HepG2 (cell line): ENCODE results near the gene SP140L. TPM values are rescaled to one million over a fixed set of nuclear protein-coding genes. Genes with fewer than 3 reads are reported as not detected.

Experiments used
- ATAC-seq: fragments of 200-7000 bp; cut with Tn5 transposase; 3 replicates; pipeline ENCODE4 v1.9.1; 2020; ENCODE audit warnings: mild to moderate bottlenecking, moderate library complexity
- BruUV-seq: library from RNA; stranded (reverse); fragments of 400-500 nt; replicated peaks from 2 replicates; lab custom pipeline; 2021; lab: Mats Ljungman, UMichigan
- CTCF ChIA-PET: fragments of 300-600 bp; formaldehyde crosslinking; extraction: SDS; loops from one replicate; lab custom pipeline; 2021; ENCODE audit warnings: low total read pairs, inconsistent platforms, low intra/inter-chr PET ratio; lab: Yijun Ruan, JAX
- POLR2A ChIA-PET: fragments of 350-600 bp; sonication (Branson Sonifier 250); formaldehyde crosslinking; loops from one replicate; lab custom pipeline; 2020; ENCODE audit warnings: antibody characterized with exemption, inconsistent platforms; lab: Yijun Ruan, JAX
- DNase-seq: peaks from one replicate; pipeline ENCODE4 v3.0.0-alpha.2; 2015; ENCODE audit warnings: low spot score
- FAIRE-seq: peaks from 3 replicates; lab custom pipeline; 2011; peaks lifted over from hg19 to GRCh38; lab: Jason Lieb, UNC
- H2AFZ ChIP-seq: one replicate; pipeline ENCODE4 v1.6.1; 2011; ENCODE audit warnings: low read length, inconsistent platforms
- H3K27ac ChIP-seq: fragments of 300-600 bp; 3 replicates; pipeline ENCODE4 v1.8.0; 2011; ENCODE audit warnings: mixed run types, mild to moderate bottlenecking, mixed read lengths, low read length, inconsistent platforms; ENCODE audit not compliant: insufficient read depth; ENCODE audit errors: extremely low read length
- H3K27me3 ChIP-seq, 2 experiments: fragments of 200-600 bp in 1 of 2; 2 replicates in 1 of 2; 3 replicates in 1 of 2; pipeline versions ENCODE4 v1.6.0 to v1.8.0; 2011; ENCODE audit warnings: low read length in 2 of 2, mild to moderate bottlenecking in 2 of 2, moderate library complexity in 2 of 2, inconsistent platforms in 1 of 2; ENCODE audit not compliant: insufficient read depth in 2 of 2, control insufficient read depth in 1 of 2
- H3K36me3 ChIP-seq, 2 experiments: fragments of 200-600 bp in 1 of 2; replicated peaks in 1 of 2; 2 replicates in 1 of 2; 3 replicates in 1 of 2; pipeline versions ENCODE4 v1.5.1 to v1.8.0; 2011; ENCODE audit warnings: low read length in 2 of 2, inconsistent platforms in 1 of 2; ENCODE audit not compliant: insufficient read depth in 2 of 2, control insufficient read depth in 1 of 2
- H3K4me1 ChIP-seq: 2 replicates; pipeline ENCODE4 v1.5.1; 2012; ENCODE audit warnings: low read length, inconsistent platforms; ENCODE audit not compliant: insufficient read depth
- H3K4me2 ChIP-seq: 2 replicates; pipeline ENCODE4 v1.6.0; 2011; ENCODE audit warnings: low read depth, low read length, inconsistent platforms
- H3K4me3 ChIP-seq, 3 experiments: fragments of 200-600 bp in 1 of 3; sonication (generic), shearing (Covaris generic) in 1 of 3; replicated peaks in 1 of 3; 2 replicates each; pipeline ENCODE4 v1.5.1; 2011 to 2016; ENCODE audit warnings: low read length in 3 of 3, inconsistent platforms in 2 of 3, low read depth in 2 of 3, mild to moderate bottlenecking in 2 of 3, control low read depth in 1 of 3, mixed read lengths in 1 of 3; ENCODE audit not compliant: insufficient read depth in 1 of 3
- H3K79me2 ChIP-seq: one replicate; pipeline ENCODE4 v1.6.1; 2011; ENCODE audit warnings: low read length, inconsistent platforms; ENCODE audit not compliant: insufficient read depth
- H3K9ac ChIP-seq: 2 replicates; pipeline ENCODE4 v1.6.0; 2011; ENCODE audit warnings: mild to moderate bottlenecking, low read depth, low read length, inconsistent platforms; ENCODE audit not compliant: insufficient read depth
- H3K9me3 ChIP-seq: 2 replicates; pipeline ENCODE4 v1.5.1; 2012; ENCODE audit warnings: mild to moderate bottlenecking, low read length
- H4K20me1 ChIP-seq: 2 replicates; pipeline ENCODE4 v1.6.0; 2011; ENCODE audit warnings: inconsistent platforms, mild to moderate bottlenecking, low read length, moderate library complexity; ENCODE audit not compliant: insufficient read depth
- ARNT2 ChIP-seq: sonication (generic); formaldehyde crosslinking; IDR thresholded peaks from 2 replicates; pipeline ENCODE4 v1.8.0; 2022; ENCODE audit warnings: mild to moderate bottlenecking, low read depth, missing genetic modification reagents, moderate library complexity
- CBX5 ChIP-seq: sonication (generic); formaldehyde crosslinking; IDR thresholded peaks from 2 replicates; pipeline ENCODE4 v1.4.0; 2020; ENCODE audit warnings: missing genetic modification reagents, borderline replicate concordance
- EED ChIP-seq: sonication (generic); formaldehyde crosslinking; IDR thresholded peaks from 2 replicates; pipeline ENCODE4 v1.5.0; 2020; ENCODE audit warnings: mild to moderate bottlenecking, missing genetic modification reagents
- ZNF253 ChIP-seq: sonication (generic); formaldehyde crosslinking; IDR thresholded peaks from 2 replicates; pipeline ENCODE4 v1.8.0; 2022; ENCODE audit warnings: mild to moderate bottlenecking, missing genetic modification reagents, borderline replicate concordance
- ZNF510 ChIP-seq: sonication (generic); formaldehyde crosslinking; IDR thresholded peaks from 2 replicates; pipeline ENCODE4 v1.4.0; 2020; ENCODE audit warnings: low read depth, mild to moderate bottlenecking, missing genetic modification reagents
- ZNF7 ChIP-seq: IDR thresholded peaks from 2 replicates; pipeline ENCODE4 v1.6.1; 2016; ENCODE audit warnings: missing biosample characterization, missing genetic modification reagents
- WGBS: methylation state at CpG from one replicate; pipeline ENCODE4 v1.1.6; 2017; ENCODE audit warnings: low lambda C conversion rate; 5-methylcytosine and 5-hydroxymethylcytosine counted together
- in situ Hi-C: cut with HindIII; loops from 2 replicates; pipeline ENCODE4 v1.10.0; 2017; ENCODE audit warnings: low pct_unique_long_range_greater_than_20kb; ENCODE audit not compliant: extremely low pct_ligation_motif_present
- intact Hi-C: fragments of 100-400 bp; cut with micrococcal nuclease; formaldehyde crosslinking; loops from one replicate; pipeline ENCODE4 v1.10.0; 2022; ENCODE audit not compliant: unreplicated experiment
- polyA plus RNA-seq, 8 experiments: library from polyadenylated mRNA; depleted of rRNA in 3 of 8; stranded (reverse) in 7 of 8; unstranded in 1 of 8; fragments of >200 nt; fragmentation: Illumina TruSeq in 4 of 8; extraction: Trizol in 4 of 8; gene quantifications; 2 replicates each; pipeline versions ENCODE4 v1.2.1 to v1.2.3, GENCODE V29; 2011 to 2016; ENCODE audit warnings: low read depth in 4 of 8, missing spikeins in 1 of 8, mixed read lengths in 1 of 8; ENCODE audit not compliant: insufficient read depth in 1 of 8
- total RNA-seq, 5 experiments: library from RNA; depleted of rRNA; stranded (reverse); fragments of >200 nt; fragmentation: Illumina TruSeq; extraction: Trizol; gene quantifications; 2 replicates each; pipeline ENCODE4 v1.2.3, GENCODE V29; 2016; ENCODE audit warnings: low read depth in 1 of 5
- TF ChIP-seq, protein P1 (sequence below): sonication (generic); formaldehyde crosslinking; IDR thresholded peaks from 2 replicates; pipeline ENCODE4 v1.5.0; 2020; ENCODE audit warnings: mild to moderate bottlenecking, missing genetic modification reagents, borderline replicate concordance
- TF ChIP-seq, protein P2 (sequence below): sonication (generic); formaldehyde crosslinking; IDR thresholded peaks from 2 replicates; pipeline ENCODE4 v1.8.0; 2023; ENCODE audit warnings: mild to moderate bottlenecking, missing genetic modification reagents
- TF ChIP-seq, protein P3 (sequence below): sonication (generic); formaldehyde crosslinking; conservative IDR thresholded peaks from 2 replicates; pipeline ENCODE4 v1.4.0; 2020; ENCODE audit warnings: mild to moderate bottlenecking, missing genetic modification reagents, moderate library complexity
- TF ChIP-seq, protein P4 (sequence below): sonication (generic); formaldehyde crosslinking; IDR thresholded peaks from 2 replicates; pipeline ENCODE4 v1.5.0; 2020; ENCODE audit warnings: missing genetic modification reagents

SP140L gene
- total and polyA plus RNA-seq, 2 of the 13 experiments (the other 11 are each of a cell fraction or from before 2014, with no cell fraction given) = 10.9 to 17.5 TPM

DNA sequence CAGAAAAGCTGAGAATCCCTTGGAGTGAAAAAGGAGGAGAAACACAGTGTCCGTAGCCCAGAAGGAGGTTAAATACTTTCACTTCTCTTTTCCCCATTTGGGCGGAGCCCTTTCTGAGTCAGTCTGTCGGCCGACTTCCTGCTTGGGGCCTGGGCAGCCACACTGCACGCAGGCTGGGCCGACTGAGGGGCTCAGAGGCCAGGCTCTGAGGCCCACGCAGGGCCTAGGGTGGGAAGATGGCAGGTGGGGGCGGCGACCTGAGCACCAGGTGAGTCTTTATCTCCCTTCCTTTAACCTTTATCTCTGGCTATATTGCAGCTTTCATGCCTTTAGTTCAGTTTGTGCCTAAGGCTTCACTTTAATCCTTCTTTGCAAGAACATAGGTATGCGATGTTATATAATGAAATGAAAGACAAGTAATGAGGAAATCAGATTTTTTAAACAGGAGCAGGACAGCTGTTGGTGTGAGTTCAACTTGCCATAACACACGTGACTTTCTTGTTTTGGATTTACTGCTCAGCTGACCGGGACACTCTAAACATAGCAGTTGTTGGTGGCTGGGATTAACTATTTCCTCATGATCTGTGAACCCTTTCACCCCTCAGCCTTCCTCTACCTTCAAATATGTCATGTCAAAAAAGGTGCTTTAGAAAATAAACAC, 89.2 kb downstream of the SP140L start, which contains the start of gene SP100 (continued):
- TF ChIP-seq, protein P1, sequence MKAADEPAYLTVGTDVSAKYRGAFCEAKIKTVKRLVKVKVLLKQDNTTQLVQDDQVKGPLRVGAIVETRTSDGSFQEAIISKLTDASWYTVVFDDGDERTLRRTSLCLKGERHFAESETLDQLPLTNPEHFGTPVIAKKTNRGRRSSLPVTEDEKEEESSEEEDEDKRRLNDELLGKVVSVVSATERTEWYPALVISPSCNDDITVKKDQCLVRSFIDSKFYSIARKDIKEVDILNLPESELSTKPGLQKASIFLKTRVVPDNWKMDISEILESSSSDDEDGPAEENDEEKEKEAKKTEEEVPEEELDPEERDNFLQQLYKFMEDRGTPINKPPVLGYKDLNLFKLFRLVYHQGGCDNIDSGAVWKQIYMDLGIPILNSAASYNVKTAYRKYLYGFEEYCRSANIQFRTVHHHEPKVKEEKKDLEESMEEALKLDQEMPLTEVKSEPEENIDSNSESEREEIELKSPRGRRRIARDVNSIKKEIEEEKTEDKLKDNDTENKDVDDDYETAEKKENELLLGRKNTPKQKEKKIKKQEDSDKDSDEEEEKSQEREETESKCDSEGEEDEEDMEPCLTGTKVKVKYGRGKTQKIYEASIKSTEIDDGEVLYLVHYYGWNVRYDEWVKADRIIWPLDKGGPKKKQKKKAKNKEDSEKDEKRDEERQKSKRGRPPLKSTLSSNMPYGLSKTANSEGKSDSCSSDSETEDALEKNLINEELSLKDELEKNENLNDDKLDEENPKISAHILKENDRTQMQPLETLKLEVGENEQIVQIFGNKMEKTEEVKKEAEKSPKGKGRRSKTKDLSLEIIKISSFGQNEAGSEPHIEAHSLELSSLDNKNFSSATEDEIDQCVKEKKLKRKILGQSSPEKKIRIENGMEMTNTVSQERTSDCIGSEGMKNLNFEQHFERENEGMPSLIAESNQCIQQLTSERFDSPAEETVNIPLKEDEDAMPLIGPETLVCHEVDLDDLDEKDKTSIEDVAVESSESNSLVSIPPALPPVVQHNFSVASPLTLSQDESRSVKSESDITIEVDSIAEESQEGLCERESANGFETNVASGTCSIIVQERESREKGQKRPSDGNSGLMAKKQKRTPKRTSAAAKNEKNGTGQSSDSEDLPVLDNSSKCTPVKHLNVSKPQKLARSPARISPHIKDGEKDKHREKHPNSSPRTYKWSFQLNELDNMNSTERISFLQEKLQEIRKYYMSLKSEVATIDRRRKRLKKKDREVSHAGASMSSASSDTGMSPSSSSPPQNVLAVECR (CRISPR knock-in tag) = peak; percentile 69; the same call in 1 of the 2 replicates
- TF ChIP-seq, protein P2, sequence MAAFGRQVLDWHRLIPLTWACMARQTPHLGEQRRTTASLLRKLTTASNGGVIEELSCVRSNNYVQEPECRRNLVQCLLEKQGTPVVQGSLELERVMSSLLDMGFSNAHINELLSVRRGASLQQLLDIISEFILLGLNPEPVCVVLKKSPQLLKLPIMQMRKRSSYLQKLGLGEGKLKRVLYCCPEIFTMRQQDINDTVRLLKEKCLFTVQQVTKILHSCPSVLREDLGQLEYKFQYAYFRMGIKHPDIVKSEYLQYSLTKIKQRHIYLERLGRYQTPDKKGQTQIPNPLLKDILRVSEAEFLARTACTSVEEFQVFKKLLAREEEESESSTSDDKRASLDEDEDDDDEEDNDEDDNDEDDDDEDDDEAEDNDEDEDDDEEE (CRISPR knock-in tag) = peak; percentile 77; the same call in 1 of the 2 replicates
- TF ChIP-seq ARNT2 (CRISPR knock-in tag) = no peak

DNA sequence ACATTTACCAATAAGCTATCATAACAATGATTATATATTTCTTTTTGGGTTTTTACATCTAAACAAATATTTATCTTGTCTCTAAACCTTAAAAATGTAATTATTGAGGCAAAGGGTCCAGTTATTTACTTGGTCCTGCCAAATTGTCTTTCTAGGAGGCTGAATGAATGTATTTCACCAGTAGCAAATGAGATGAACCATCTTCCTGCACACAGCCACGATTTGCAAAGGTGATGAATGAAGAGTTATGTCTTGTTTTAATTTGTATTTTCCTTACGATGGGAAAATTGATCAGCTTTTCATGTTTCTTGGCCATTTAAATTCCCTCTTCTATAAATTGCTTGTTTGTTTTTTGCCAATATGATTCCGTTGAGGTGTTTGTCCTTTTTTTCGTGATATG, 90.4 kb downstream of the SP140L start:
- peak overlapping the region in 2 of 3 experiments; percentile 71 to 78; a peak in 2 of 6 replicates for H3K4me3 ChIP-seq
- 94% methylated on average over 4 of the region's 4 CpGs for WGBS
- H3K9me3 ChIP-seq = no peaks in the 10 kb centered on the region
- peak overlapping the region; percentile 88; the same call in 1 of the 2 replicates for H3K4me2 ChIP-seq
- peaks cover 47% of the 10 kb centered on the region for H3K4me1 ChIP-seq
- no peak for DNase-seq
- intact Hi-C loops (loop anchor here (2.0 to 10.0 kb wide), 2 partner anchors 95 to 193 kb away; partner anchors contain the start of gene SP140), in situ Hi-C loops (no loop called here)
- CTCF ChIA-PET = no interaction called here
- no peak overlapping the region for H3K9ac ChIP-seq
- no peaks in the 10 kb centered on the region for H4K20me1 ChIP-seq
- no peak overlapping the region for H3K27ac ChIP-seq
- no peak for FAIRE-seq
- POLR2A ChIA-PET = no interaction called here
- no TSS peak for BruUV-seq
- H3K27me3 ChIP-seq = no peaks in the 10 kb centered on the region; a peak in 1 of 5 replicates
- no peaks in the 10 kb centered on the region for H3K79me2 ChIP-seq
- no peaks in the 10 kb centered on the region for H3K36me3 ChIP-seq
- H2AFZ ChIP-seq = no peak overlapping the region
- ATAC-seq = no peak
- TF ChIP-seq, protein P3, sequence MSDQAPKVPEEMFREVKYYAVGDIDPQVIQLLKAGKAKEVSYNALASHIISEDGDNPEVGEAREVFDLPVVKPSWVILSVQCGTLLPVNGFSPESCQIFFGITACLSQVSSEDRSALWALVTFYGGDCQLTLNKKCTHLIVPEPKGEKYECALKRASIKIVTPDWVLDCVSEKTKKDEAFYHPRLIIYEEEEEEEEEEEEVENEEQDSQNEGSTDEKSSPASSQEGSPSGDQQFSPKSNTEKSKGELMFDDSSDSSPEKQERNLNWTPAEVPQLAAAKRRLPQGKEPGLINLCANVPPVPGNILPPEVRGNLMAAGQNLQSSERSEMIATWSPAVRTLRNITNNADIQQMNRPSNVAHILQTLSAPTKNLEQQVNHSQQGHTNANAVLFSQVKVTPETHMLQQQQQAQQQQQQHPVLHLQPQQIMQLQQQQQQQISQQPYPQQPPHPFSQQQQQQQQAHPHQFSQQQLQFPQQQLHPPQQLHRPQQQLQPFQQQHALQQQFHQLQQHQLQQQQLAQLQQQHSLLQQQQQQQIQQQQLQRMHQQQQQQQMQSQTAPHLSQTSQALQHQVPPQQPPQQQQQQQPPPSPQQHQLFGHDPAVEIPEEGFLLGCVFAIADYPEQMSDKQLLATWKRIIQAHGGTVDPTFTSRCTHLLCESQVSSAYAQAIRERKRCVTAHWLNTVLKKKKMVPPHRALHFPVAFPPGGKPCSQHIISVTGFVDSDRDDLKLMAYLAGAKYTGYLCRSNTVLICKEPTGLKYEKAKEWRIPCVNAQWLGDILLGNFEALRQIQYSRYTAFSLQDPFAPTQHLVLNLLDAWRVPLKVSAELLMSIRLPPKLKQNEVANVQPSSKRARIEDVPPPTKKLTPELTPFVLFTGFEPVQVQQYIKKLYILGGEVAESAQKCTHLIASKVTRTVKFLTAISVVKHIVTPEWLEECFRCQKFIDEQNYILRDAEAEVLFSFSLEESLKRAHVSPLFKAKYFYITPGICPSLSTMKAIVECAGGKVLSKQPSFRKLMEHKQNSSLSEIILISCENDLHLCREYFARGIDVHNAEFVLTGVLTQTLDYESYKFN (CRISPR knock-in tag) = no peak
- TF ChIP-seq CBX5 (no peak), ZNF7 (CRISPR knock-in tag) (no peak), ZNF510 (no peak), ZNF253 (CRISPR knock-in tag) (no peak), EED (no peak)
- TF ChIP-seq, protein P4, sequence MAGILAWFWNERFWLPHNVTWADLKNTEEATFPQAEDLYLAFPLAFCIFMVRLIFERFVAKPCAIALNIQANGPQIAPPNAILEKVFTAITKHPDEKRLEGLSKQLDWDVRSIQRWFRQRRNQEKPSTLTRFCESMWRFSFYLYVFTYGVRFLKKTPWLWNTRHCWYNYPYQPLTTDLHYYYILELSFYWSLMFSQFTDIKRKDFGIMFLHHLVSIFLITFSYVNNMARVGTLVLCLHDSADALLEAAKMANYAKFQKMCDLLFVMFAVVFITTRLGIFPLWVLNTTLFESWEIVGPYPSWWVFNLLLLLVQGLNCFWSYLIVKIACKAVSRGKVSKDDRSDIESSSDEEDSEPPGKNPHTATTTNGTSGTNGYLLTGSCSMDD (CRISPR knock-in tag) = no peak
